ENCODE data around the gene KLHDC9.

Gene KLHDC9

GRCh38 chr1:161066694-161067093 is 31.5 kb upstream of the KLHDC9 start:
- Histone ChIP-seq H3K9me3 (ENCODE audit: control insufficient read depth, insufficient read depth, low read depth, low read length) (no peaks in the 10 kb centered on the region), H3K36me3 (ENCODE audit: control insufficient read depth, insufficient read depth, low read length) (no peaks in the 10 kb centered on the region), H3K4me1 (ENCODE audit: control insufficient read depth, insufficient read depth, low read length) (peaks cover 5% of the 10 kb centered on the region), H3K9ac (ENCODE audit: low read length) (no peak overlapping the region), H3K27me3 (ENCODE audit: control insufficient read depth, insufficient read depth, low read length) (no peaks in the 10 kb centered on the region), H3K4me3 (ENCODE audit: low read depth, low read length) (no peak overlapping the region), H3K27ac (ENCODE audit: low read depth, low read length) (no peak overlapping the region)

- H3K27me3 ChIP-seq (ENCODE audit: control insufficient read depth, insufficient read depth, low read length): no peaks in the 10 kb centered on the region
- peaks cover 5% of the 10 kb centered on the region for H3K4me1 ChIP-seq (ENCODE audit: control insufficient read depth, insufficient read depth, low read length)
- no peak overlapping the region for H3K27ac ChIP-seq (ENCODE audit: low read depth, low read length)
- H3K9ac ChIP-seq (ENCODE audit: low read length): no peak overlapping the region
- H3K9me3 ChIP-seq (ENCODE audit: control insufficient read depth, insufficient read depth, low read depth, low read length): no peaks in the 10 kb centered on the region
- no peaks in the 10 kb centered on the region for H3K36me3 ChIP-seq (ENCODE audit: control insufficient read depth, insufficient read depth, low read length)
- no peak overlapping the region for H3K4me3 ChIP-seq (ENCODE audit: low read depth, low read length)
These were observed 29.6 kb upstream of the KLHDC9 start for GRCh38 chr1:161068306-161069234.

GRCh38 chr1:161069241-161069640 is 28.9 kb upstream of the KLHDC9 start:
- Histone ChIP-seq H3K27ac (ENCODE audit: low read depth, low read length) (no peak overlapping the region), H3K9ac (ENCODE audit: low read length) (no peak overlapping the region), H3K4me1 (ENCODE audit: control insufficient read depth, insufficient read depth, low read length) (peaks cover 5% of the 10 kb centered on the region), H3K27me3 (ENCODE audit: control insufficient read depth, insufficient read depth, low read length) (no peaks in the 10 kb centered on the region), H3K9me3 (ENCODE audit: control insufficient read depth, insufficient read depth, low read depth, low read length) (no peaks in the 10 kb centered on the region), H3K4me3 (ENCODE audit: low read depth, low read length) (no peak overlapping the region), H3K36me3 (ENCODE audit: control insufficient read depth, insufficient read depth, low read length) (no peaks in the 10 kb centered on the region)

GRCh38 chr1:161069731-161070270 is 28.4 kb upstream of the KLHDC9 start, which contains the start of gene ARHGAP30:
TSS of gene ARHGAP30 (minus strand) at chr1:161069891. CDS start at chr1:161069624, 267 bp downstream.
- Histone ChIP-seq H3K4me1 (ENCODE audit: control insufficient read depth, insufficient read depth, low read length) (peaks cover 5% of the 10 kb centered on the region), H3K27me3 (ENCODE audit: control insufficient read depth, insufficient read depth, low read length) (no peaks in the 10 kb centered on the region), H3K9ac (ENCODE audit: low read length) (no peak within 1 kb of the TSS), H3K9me3 (ENCODE audit: control insufficient read depth, insufficient read depth, low read depth, low read length) (no peaks in the 10 kb centered on the region), H3K27ac (ENCODE audit: low read depth, low read length) (no peak within 1 kb of the TSS), H3K36me3 (ENCODE audit: control insufficient read depth, insufficient read depth, low read length) (no peaks in the 10 kb centered on the region), H3K4me3 (ENCODE audit: low read depth, low read length) (no peak within 1 kb of the TSS)

GRCh38 chr1:161070761-161071160 is 27.4 kb upstream of the KLHDC9 start:
- no peaks in the 10 kb centered on the region for H3K36me3 ChIP-seq (ENCODE audit: control insufficient read depth, insufficient read depth, low read length)
- peaks cover 5% of the 10 kb centered on the region for H3K4me1 ChIP-seq (ENCODE audit: control insufficient read depth, insufficient read depth, low read length)
- no peak overlapping the region for H3K9ac ChIP-seq (ENCODE audit: low read length)
- no peaks in the 10 kb centered on the region for H3K9me3 ChIP-seq (ENCODE audit: control insufficient read depth, insufficient read depth, low read depth, low read length)
- H3K4me3 ChIP-seq (ENCODE audit: low read depth, low read length): no peak overlapping the region
- no peaks in the 10 kb centered on the region for H3K27me3 ChIP-seq (ENCODE audit: control insufficient read depth, insufficient read depth, low read length)
- H3K27ac ChIP-seq (ENCODE audit: low read depth, low read length): no peak overlapping the region

- H3K9me3 ChIP-seq (ENCODE audit: control insufficient read depth, insufficient read depth, low read depth, low read length): no peaks in the 10 kb centered on the region
- H3K36me3 ChIP-seq (ENCODE audit: control insufficient read depth, insufficient read depth, low read length): no peaks in the 10 kb centered on the region
- H3K27ac ChIP-seq (ENCODE audit: low read depth, low read length): no peak overlapping the region
These were observed 26.2 kb upstream of the KLHDC9 start for GRCh38 chr1:161071886-161072371.

GRCh38 chr1:161072751-161073449 is 25.3 kb upstream of the KLHDC9 start:
- Histone ChIP-seq H3K4me3 (ENCODE audit: low read depth, low read length) (no peak overlapping the region), H3K9ac (ENCODE audit: low read length) (no peak overlapping the region), H3K36me3 (ENCODE audit: control insufficient read depth, insufficient read depth, low read length) (no peaks in the 10 kb centered on the region), H3K4me1 (ENCODE audit: control insufficient read depth, insufficient read depth, low read length) (peaks cover 5% of the 10 kb centered on the region), H3K27ac (ENCODE audit: low read depth, low read length) (no peak overlapping the region), H3K27me3 (ENCODE audit: control insufficient read depth, insufficient read depth, low read length) (no peaks in the 10 kb centered on the region), H3K9me3 (ENCODE audit: control insufficient read depth, insufficient read depth, low read depth, low read length) (no peaks in the 10 kb centered on the region)

More at GRCh38 chr1:161071886-161072371, 26.2 kb upstream of the KLHDC9 start:
- Histone ChIP-seq H3K4me3 (ENCODE audit: low read depth, low read length) (no peak overlapping the region), H3K4me1 (ENCODE audit: control insufficient read depth, insufficient read depth, low read length) (peaks cover 5% of the 10 kb centered on the region), H3K9ac (ENCODE audit: low read length) (no peak overlapping the region), H3K27me3 (ENCODE audit: control insufficient read depth, insufficient read depth, low read length) (no peaks in the 10 kb centered on the region)

GRCh38 chr1:161073474-161074121 is 24.6 kb upstream of the KLHDC9 start:
- Histone ChIP-seq H3K9me3 (ENCODE audit: control insufficient read depth, insufficient read depth, low read depth, low read length) (no peaks in the 10 kb centered on the region), H3K4me3 (ENCODE audit: low read depth, low read length) (no peak overlapping the region), H3K27me3 (ENCODE audit: control insufficient read depth, insufficient read depth, low read length) (no peaks in the 10 kb centered on the region), H3K36me3 (ENCODE audit: control insufficient read depth, insufficient read depth, low read length) (no peaks in the 10 kb centered on the region), H3K27ac (ENCODE audit: low read depth, low read length) (no peak overlapping the region), H3K9ac (ENCODE audit: low read length) (no peak overlapping the region), H3K4me1 (ENCODE audit: control insufficient read depth, insufficient read depth, low read length) (peaks cover 3% of the 10 kb centered on the region)

- no peak overlapping the region for H3K27ac ChIP-seq (ENCODE audit: low read depth, low read length)
- H3K27me3 ChIP-seq (ENCODE audit: control insufficient read depth, insufficient read depth, low read length): no peaks in the 10 kb centered on the region
- no peaks in the 10 kb centered on the region for H3K9me3 ChIP-seq (ENCODE audit: control insufficient read depth, insufficient read depth, low read depth, low read length)
- no peak overlapping the region for H3K4me3 ChIP-seq (ENCODE audit: low read depth, low read length)
- H3K4me1 ChIP-seq (ENCODE audit: control insufficient read depth, insufficient read depth, low read length): peaks cover 4% of the 10 kb centered on the region
- no peaks in the 10 kb centered on the region for H3K36me3 ChIP-seq (ENCODE audit: control insufficient read depth, insufficient read depth, low read length)
- H3K9ac ChIP-seq (ENCODE audit: low read length): no peak overlapping the region
These were observed 23.3 kb upstream of the KLHDC9 start for GRCh38 chr1:161074676-161075368.

GRCh38 chr1:161076410-161076809 is 21.8 kb upstream of the KLHDC9 start:
- Histone ChIP-seq H3K27me3 (ENCODE audit: control insufficient read depth, insufficient read depth, low read length) (no peaks in the 10 kb centered on the region), H3K36me3 (ENCODE audit: control insufficient read depth, insufficient read depth, low read length) (no peaks in the 10 kb centered on the region), H3K27ac (ENCODE audit: low read depth, low read length) (no peak overlapping the region), H3K4me1 (ENCODE audit: control insufficient read depth, insufficient read depth, low read length) (peaks cover 7% of the 10 kb centered on the region), H3K9ac (ENCODE audit: low read length) (no peak overlapping the region), H3K4me3 (ENCODE audit: low read depth, low read length) (no peak overlapping the region), H3K9me3 (ENCODE audit: control insufficient read depth, insufficient read depth, low read depth, low read length) (no peaks in the 10 kb centered on the region)
